Subcutaneous abdominal adipose tissue (tissue), 5 donors: ENCODE data around the gene LIMA1.
A peak's percentile ranks its signal among the peaks of the same experiment; 100 is the strongest.

Experiments used
- H3K27ac ChIP-seq: one replicate; pipeline ENCODE4 v1.7.0; 2013; ENCODE audit warnings: low read depth, mild to moderate bottlenecking, inconsistent platforms, low read length, moderate library complexity
- H3K27me3 ChIP-seq, 5 donors: one replicate each; pipeline ENCODE4 v1.7.0; 2013; ENCODE audit warnings: low read length in 5 of 5, inconsistent platforms in 1 of 5; ENCODE audit not compliant: control insufficient read depth in 5 of 5, insufficient read depth in 4 of 5
- H3K36me3 ChIP-seq, 5 donors: one replicate each; pipeline ENCODE4 v1.7.0; 2013; ENCODE audit warnings: low read length in 5 of 5; ENCODE audit not compliant: control insufficient read depth in 5 of 5, insufficient read depth in 5 of 5
- H3K4me1 ChIP-seq, 5 donors: one replicate each; pipeline ENCODE4 v1.7.0; 2013; ENCODE audit warnings: low read length in 5 of 5, mild to moderate bottlenecking in 3 of 5, moderate library complexity in 1 of 5; ENCODE audit not compliant: control insufficient read depth in 5 of 5, insufficient read depth in 5 of 5
- H3K4me3 ChIP-seq, 5 donors: one replicate each; pipeline ENCODE4 v1.7.0; 2013; ENCODE audit warnings: low read length in 5 of 5, low read depth in 1 of 5
- H3K9ac ChIP-seq, 5 donors: one replicate each; pipeline ENCODE4 v1.7.0; 2013; ENCODE audit warnings: low read length in 5 of 5, mild to moderate bottlenecking in 4 of 5, moderate library complexity in 3 of 5
- H3K9me3 ChIP-seq, 5 donors: one replicate each; pipeline ENCODE4 v1.7.0; 2013; ENCODE audit warnings: low read length in 5 of 5; ENCODE audit not compliant: control insufficient read depth in 5 of 5
- donor health status: healthy.
- donor health status: healthy.
- donor health status: healthy.
- donor health status: healthy.
- donor health status: healthy.

LIMA1 gene

DNA sequence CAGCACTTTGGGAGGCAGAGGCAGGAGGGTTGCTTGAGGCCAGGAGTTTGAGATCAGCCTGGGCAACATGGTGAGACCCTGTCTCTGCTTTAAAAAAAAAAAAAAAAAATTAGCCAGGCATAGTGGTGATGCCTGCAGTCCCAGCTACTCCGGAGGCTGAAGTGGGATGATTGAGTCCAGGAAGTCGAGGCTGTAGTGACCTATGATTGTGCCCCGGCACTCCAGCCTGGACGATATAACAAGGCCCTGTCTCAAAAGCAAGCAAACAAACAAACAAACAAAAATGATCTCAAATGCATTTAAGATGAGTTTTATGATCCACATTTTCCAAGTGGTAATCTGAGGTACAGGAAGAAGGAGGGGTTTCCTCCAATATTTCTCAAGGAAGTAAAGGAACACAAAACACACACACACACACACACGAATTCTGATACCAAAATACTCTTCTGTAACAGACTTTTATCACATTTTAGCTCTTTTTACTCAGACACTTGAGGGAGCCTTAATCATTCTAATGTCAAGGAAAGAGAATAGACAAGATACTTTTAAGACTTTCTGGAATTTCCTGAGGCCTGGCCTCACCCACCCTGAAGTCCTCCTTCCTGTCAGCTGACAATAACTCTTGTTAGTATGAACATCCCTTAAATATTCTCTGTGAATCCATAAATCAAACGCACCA is 71.8 kb downstream of the LIMA1 start:
- peaks cover 0 to 46% (median 34%) of the 10 kb centered on the region in 5 donors for H3K4me1 ChIP-seq

DNA sequence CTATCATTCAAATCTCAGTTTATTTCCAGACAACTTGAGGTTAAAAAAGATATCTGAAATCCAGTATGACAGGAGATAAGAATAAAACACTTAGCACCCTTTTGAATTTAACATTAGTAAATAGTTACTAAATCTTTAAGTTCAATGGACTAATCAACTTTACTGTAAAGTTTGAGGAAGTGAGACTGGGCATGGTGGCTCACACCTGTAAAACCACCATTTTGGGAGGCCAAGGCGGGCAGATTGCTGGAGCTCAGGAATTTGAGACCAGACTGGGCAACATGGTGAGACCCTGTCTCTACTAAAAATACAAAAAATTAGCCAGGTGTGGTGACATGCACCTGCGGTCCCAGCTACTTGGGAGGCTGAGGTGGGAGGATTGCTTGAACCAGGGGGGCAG is 75.9 kb downstream of the LIMA1 start:
- H3K4me1 ChIP-seq: peaks cover 0 to 20% (median 16%) of the 10 kb centered on the region in 5 donors
- H3K27me3 ChIP-seq: no peaks in the 10 kb centered on the region
- no peak overlapping the region for H3K4me3 ChIP-seq
- peaks cover 21 to 47% (median 29%) of the 10 kb centered on the region in 5 donors for H3K36me3 ChIP-seq
- no peaks in the 10 kb centered on the region for H3K9me3 ChIP-seq
- no peak overlapping the region for H3K9ac ChIP-seq
- no peak overlapping the region for H3K27ac ChIP-seq

More for the DNA sequence above, 71.8 kb downstream of the LIMA1 start:
- H3K4me3 ChIP-seq: no peak overlapping the region
- H3K9me3 ChIP-seq: no peaks in the 10 kb centered on the region
- H3K9ac ChIP-seq: peak overlapping the region; percentile 46 to 62 (median 58)
- peak overlapping the region; percentile 75 for H3K27ac ChIP-seq
- peaks cover 0 to 18% (median 0%) of the 10 kb centered on the region in 5 donors for H3K36me3 ChIP-seq
- no peaks in the 10 kb centered on the region for H3K27me3 ChIP-seq

DNA sequence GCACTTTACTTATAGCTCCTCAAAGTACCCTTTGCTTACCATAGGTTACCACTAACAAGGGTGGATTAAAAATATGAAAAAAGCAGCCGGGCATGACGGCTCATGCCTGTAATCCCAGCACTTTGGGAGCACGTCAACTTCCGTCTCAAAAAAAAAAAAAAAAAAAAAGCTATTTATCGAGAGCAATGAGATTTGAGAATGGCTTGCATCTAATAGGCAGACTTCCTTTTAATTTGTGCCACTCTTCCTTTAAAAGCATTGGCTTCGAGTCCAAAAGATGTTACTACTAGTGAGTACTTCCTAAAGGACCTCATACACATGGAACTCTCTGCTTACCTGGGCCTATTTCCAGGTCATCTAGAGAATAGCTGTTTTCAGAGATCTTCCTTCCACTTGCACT is 77.7 kb downstream of the LIMA1 start:
- Histone ChIP-seq H3K36me3 (peaks cover 31 to 58% (median 39%) of the 10 kb centered on the region in 5 donors), H3K27me3 (no peaks in the 10 kb centered on the region), H3K9me3 (no peaks in the 10 kb centered on the region), H3K27ac (no peak overlapping the region), H3K9ac (no peak overlapping the region), H3K4me1 (peaks cover 0 to 4% (median under 1%) of the 10 kb centered on the region in 5 donors), H3K4me3 (no peak overlapping the region)

DNA sequence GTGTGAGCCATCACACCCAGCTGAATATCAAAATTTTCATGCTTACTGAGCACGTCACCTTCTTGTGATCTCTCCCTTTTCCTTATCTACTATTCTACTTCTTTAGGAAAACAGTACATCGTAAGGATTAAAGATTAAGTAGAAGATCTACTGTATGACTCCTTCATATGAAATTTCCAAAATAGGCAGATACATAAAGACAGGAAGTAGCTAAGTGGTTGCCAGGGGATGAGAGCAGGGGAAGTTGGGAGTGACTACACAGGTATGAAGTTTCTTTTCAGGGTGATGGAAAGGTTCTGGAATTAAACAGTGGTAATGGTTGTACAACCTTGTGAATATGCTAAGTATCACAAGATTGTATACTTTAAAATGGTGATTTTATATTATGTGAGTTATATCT is 79.6 kb downstream of the LIMA1 start:
- H3K9ac ChIP-seq: no peak overlapping the region
- no peaks in the 10 kb centered on the region for H3K27me3 ChIP-seq
- H3K4me1 ChIP-seq: peaks cover 0 to 3% (median 0%) of the 10 kb centered on the region in 5 donors
- no peaks in the 10 kb centered on the region for H3K9me3 ChIP-seq
- peaks cover 36 to 74% (median 53%) of the 10 kb centered on the region in 5 donors for H3K36me3 ChIP-seq
- no peak overlapping the region for H3K4me3 ChIP-seq
- no peak overlapping the region for H3K27ac ChIP-seq

DNA sequence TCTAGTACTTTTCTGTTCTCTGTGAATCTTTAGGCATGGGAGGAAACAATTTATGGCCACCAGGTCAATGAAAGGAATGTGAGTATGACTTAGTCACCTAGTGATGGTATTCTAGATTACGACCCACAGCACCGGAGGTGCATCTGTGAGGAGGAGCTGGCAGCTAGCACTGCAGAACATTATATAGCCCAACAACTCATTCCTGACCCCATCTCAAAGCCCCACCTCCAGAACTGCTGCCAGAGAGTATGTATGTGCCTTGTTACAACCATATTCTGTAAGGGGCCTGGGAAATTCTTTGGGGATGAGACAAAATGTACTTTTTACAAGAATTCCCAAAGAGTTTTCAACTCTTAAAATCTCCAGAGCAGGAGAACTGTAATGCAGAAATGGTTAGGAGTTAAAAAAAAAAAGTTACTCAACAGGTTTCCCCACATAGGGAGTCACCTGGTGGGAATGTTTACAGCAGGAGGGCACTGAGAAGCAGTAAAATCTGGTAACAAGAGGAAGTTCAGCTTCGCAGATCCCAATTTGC is 81.3 kb downstream of the LIMA1 start:
- Histone ChIP-seq H3K9ac (no peak overlapping the region), H3K4me3 (no peak overlapping the region), H3K9me3 (no peaks in the 10 kb centered on the region), H3K27ac (peak overlapping the region; percentile 8), H3K36me3 (peaks cover 49 to 83% (median 69%) of the 10 kb centered on the region in 5 donors), H3K27me3 (no peaks in the 10 kb centered on the region), H3K4me1 (peaks cover 0 to 3% (median 0%) of the 10 kb centered on the region in 5 donors)

DNA sequence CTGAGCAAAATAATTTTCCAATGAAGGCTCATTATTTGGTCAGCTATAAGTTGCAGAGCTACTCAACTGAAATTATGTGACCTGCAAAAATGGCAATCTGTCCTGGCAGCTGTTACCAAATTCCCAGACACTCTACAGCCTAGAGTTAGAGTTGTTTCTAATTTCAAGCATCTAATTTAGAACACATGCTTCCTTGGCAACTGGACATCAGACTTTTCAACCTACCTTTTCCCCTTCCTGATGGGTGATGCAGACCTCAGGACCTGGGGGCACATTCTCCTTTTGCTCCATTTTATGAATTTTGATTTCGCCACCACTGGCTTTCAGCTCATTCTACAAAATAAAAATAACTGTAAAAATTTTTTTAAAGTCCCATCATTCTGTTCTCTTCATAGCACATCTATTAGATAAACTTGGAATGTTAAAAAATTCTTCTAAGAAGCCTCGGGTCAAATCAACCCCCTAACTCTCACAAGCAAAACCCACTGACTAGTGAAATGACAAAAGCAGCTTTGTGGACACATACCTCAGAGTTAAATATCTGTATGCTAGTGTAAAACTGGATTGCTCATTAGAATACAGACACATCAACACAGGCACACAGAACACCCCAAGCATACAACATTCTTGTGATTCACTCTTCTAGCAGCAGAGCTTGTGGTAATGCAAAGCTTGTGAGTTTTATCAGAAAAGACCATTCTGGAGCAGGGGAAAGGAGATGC is 82.6 kb downstream of the LIMA1 start:
- peaks cover 0 to 3% (median 0%) of the 10 kb centered on the region in 5 donors for H3K4me1 ChIP-seq
- H3K9ac ChIP-seq: no peak overlapping the region
- H3K27ac ChIP-seq: no peak overlapping the region
- no peak overlapping the region for H3K4me3 ChIP-seq
- peaks cover 59 to 92% (median 78%) of the 10 kb centered on the region in 5 donors for H3K36me3 ChIP-seq
- H3K27me3 ChIP-seq: no peaks in the 10 kb centered on the region
- no peaks in the 10 kb centered on the region for H3K9me3 ChIP-seq

DNA sequence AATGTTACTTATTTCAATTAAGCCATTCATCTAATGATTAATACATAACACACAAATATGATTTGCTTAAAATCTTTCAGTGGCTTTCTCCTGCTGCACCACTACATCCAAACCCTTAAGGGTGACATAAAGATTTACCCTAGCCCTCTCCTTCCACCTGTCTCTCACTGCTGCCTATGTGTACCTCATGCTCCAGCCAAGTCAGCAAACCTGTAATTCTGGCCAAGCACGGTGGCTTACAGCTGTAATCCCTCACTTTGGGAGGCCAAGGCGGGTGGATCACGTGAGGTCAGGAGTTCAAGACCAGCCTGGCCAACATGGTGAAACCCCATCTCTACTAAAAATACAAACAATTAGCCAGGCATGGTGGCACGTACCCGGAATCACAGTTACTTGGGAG is 84.5 kb downstream of the LIMA1 start:
- no peak overlapping the region for H3K9ac ChIP-seq
- H3K36me3 ChIP-seq: peaks cover 46 to 90% (median 74%) of the 10 kb centered on the region in 5 donors
- H3K4me3 ChIP-seq: no peak overlapping the region
- H3K9me3 ChIP-seq: no peaks in the 10 kb centered on the region
- no peaks in the 10 kb centered on the region for H3K27me3 ChIP-seq
- no peak overlapping the region for H3K27ac ChIP-seq
- peaks cover 0 to 3% (median 0%) of the 10 kb centered on the region in 5 donors for H3K4me1 ChIP-seq

DNA sequence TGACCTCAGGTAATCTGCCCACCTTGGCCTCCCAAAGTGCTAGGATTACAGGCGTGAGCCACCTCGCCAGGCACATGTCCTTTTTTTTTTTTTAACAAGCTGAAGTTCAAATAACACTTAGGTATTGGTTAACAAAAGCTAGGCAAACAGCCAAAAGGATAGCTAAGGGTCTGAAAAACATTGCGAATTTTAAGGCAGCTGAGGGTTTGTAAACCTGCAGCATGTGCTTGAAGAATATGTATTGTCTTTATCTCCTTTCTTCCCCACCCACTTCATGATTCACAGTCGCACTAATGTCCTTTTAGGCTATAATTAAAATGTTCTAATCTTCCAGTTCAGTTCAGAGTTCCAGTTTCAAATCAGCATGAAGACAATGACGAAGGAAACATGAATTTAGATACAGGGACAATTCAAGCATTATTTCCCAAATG is 86.0 kb downstream of the LIMA1 start:
- no peak overlapping the region for H3K4me3 ChIP-seq
- peaks cover 49 to 82% (median 69%) of the 10 kb centered on the region in 5 donors for H3K36me3 ChIP-seq
- H3K9ac ChIP-seq: no peak overlapping the region
- H3K27me3 ChIP-seq: no peaks in the 10 kb centered on the region
- peaks cover 0 to 3% (median 0%) of the 10 kb centered on the region in 5 donors for H3K4me1 ChIP-seq
- H3K27ac ChIP-seq: no peak overlapping the region
- H3K9me3 ChIP-seq: no peaks in the 10 kb centered on the region

DNA sequence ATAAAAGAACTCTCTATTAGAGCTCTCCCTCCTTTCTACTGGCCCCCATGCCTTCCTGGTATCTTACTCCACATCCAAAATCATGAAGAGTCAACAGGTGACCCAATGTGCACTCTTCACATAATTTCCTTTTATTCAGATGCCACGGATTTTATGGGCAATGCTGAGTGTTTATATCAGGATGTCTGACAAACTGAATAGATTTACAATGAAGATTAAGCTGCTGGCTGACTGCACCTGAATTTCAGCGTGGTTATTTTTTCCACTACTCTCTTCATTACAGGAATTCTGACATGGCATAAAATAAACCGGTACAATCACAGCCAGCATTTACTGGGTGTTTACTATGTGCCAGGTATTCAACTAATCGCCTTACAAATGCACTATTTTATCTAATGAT is 86.8 kb downstream of the LIMA1 start:
- H3K27ac ChIP-seq: no peak overlapping the region
- peaks cover 0 to 3% (median 0%) of the 10 kb centered on the region in 5 donors for H3K4me1 ChIP-seq
- no peak overlapping the region for H3K9ac ChIP-seq
- H3K9me3 ChIP-seq: no peaks in the 10 kb centered on the region
- peaks cover 47 to 80% (median 67%) of the 10 kb centered on the region in 5 donors for H3K36me3 ChIP-seq
- no peaks in the 10 kb centered on the region for H3K27me3 ChIP-seq
- no peak overlapping the region for H3K4me3 ChIP-seq

DNA sequence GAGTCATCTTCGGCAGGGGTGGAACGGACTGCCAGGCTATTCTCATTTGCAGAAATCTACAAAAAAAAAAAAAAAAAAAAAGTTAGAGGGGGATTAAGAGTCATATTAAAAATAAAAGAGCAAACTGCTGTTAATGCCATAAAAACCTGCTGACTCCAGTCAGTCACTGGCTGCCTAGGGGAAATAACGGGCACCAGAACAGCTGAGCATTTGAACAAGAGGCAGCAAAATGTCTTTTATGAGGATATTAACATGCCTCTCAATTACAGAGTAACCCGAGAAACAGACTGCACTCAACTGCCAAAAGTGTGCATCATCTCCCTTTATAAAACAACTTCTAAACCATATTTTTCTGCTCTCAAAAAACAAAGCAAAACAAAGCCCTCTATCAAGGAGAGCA is 87.5 kb downstream of the LIMA1 start:
- no peak overlapping the region for H3K27ac ChIP-seq
- peaks cover 45 to 80% (median 68%) of the 10 kb centered on the region in 5 donors for H3K36me3 ChIP-seq

More for the DNA sequence above, 87.5 kb downstream of the LIMA1 start:
- Histone ChIP-seq H3K9ac (no peak overlapping the region), H3K27me3 (no peaks in the 10 kb centered on the region), H3K4me3 (no peak overlapping the region), H3K4me1 (peaks cover 0 to 3% (median 0%) of the 10 kb centered on the region in 5 donors), H3K9me3 (no peaks in the 10 kb centered on the region)
